Stimulated activated CD8-positive, alpha-beta memory T cell treated with anti-CD3 and anti-CD28 coated beads, Interleukin-7, amount 100 ng/mL, for 48 hours (primary cell): ENCODE data around the gene RASA1.
A peak's percentile ranks its signal among the peaks of the same experiment; 100 is the strongest.
"Not testable (repeated sequence)": the region's sequence is repeated elsewhere in the genome, so short reads cannot be mapped to it uniquely, and the experiment has no call there.

Source experiments
- DNase-seq, 2 donors: peaks; one replicate each; pipeline ENCODE4 v3.0.0-alpha.2; 2020; ENCODE audit warnings: low read depth in 1 of 2; ENCODE audit errors: extremely low read depth in 1 of 2

The RASA1 gene

DNA sequence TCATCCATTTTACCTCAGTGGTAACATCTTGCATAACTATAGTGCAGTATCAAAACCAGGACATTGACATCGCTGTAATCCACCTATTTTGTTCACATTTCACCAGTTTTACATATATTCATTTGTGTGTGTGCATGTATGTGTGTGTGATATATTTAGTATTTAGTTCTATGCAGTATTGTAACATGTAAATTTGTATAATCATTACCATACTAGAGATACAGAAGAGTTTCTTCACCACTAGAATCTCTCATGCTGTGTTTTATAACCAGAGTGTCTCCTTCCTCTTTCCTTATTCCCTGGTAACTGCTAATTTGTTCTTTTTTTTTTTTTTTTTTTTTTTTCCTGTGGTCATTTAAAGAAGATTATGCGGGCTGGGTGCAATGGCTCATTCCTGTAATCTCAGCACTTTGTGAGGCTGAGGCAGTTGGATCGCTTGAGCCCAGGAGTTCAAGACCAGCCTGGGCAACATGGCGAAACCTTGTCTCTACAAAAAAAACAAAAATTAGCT is 11.0 kb downstream of the RASA1 start:
- DNase-seq: no peak

DNA sequence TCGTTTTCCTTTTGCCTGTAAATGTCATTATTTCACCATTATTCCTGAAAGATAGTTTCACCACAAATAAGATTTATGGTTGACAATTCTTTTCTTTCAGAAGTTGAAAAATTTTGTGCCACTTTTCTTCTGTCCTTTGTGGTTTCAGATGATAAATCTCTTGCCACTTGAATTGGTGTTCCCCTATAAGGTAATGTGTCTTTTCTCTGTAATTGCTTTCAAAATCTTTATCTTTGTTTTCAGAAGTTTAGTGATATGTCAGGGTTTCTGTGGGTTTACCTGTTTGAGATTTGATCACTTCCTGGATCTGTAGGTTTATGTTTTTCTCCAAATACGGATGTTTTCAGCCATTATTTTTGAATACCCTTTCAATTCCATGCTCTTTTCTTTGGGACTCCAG is 14.6 kb downstream of the RASA1 start:
- no peak for DNase-seq

DNA sequence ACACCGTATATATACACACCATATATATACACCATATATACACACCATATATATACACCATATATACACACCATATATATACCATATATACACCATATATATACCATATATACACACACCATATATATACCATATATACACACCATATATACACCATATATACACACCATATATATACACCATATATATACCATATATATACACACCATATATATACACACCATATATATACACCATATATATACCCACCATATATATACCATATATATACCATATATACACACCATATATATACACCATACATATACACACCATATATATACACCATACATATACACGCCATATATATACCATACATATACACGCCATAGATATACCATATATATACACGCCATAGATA is 19.6 kb downstream of the RASA1 start:
- not testable (repeated sequence) for DNase-seq

DNA sequence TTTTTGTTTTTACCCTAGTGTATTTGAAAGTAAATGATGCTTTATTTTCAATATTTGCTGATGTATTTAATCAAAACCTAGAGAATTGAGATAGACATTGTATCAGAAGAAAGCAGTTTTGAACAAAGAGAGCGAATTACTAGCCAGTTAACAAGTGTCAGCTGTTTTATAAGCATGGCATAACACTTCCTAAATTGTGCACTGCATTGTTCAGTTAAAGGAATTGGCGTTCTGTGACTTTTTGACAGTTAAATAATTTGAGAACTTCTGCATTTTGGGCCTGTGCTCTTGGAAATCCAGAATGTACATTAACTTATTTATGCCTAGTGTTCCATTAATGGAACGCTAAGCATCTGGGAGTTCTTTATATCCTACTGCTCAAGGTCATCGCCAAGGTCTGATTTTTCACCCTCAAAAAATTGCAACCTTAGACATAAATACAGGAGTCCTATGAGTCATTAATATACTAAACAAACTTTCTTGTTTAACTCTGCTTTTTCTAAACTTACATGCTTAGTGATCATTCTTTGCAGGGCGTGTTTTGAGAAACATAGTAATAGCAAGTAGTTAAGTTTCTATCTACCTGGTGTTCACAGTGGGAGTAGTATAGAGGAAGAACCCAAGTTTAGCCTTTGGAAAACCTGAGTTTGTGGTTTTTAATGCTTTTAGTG is 31.1 kb downstream of the RASA1 start:
- DNase-seq: no peak

DNA sequence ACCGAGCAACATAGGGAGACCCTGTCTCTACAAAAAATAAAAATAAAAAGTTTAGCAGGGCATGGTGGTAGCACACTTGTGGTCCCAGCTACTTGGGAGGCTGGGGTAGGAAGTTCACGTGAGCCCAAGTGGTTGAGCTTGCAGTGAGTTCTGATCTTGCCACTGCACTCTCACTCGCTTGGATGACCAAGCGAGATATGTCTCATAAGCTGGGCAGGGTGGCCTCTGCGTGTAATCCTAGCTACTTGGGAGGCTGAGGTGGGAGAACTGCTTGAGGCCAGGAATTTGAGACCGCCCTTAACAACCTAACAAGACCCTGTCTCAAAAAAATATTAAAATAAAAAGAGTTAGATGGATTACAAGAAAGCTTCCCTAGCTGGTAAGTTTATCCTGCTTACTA is 32.5 kb downstream of the RASA1 start:
- DNase-seq: no peak

DNA sequence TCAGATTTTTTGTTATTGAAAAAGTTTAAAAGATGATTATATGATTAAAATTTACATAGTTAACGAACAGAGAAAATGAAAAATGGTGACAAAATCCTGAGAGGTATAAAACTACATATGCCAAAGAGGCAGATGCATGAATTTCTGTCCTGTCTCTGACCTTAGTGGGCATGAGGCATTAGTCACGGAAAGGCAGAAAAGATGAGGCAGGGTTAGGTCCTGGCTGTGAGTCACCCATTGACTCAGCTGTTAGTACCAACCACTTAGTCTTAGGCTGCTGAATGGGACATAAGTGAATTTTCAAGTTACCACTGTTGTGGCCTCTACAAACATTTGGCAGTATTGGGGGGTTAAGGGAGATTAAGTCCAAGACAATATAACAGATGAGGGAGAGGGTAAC is 33.1 kb downstream of the RASA1 start:
- DNase-seq: peak; percentile 13 to 57

DNA sequence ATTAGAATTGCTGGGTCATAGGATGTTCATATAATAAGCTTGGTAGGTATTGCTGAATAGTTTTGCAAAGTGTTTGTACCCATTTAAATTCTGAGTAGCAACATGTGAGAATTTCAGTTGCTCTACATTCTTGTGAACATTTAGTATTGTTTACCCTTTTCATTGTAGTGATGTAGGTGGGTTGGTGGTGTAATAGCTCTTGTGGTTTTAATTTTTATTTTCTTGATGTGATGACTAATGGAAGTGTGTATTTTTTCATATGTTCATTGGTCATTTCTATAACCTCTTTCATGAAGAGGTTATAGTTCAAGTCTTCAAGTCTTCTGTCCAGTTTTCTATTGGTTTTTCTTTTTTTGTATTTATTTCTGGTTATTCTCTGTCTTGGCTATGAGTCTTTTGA is 34.4 kb downstream of the RASA1 start:
- no peak for DNase-seq

DNA sequence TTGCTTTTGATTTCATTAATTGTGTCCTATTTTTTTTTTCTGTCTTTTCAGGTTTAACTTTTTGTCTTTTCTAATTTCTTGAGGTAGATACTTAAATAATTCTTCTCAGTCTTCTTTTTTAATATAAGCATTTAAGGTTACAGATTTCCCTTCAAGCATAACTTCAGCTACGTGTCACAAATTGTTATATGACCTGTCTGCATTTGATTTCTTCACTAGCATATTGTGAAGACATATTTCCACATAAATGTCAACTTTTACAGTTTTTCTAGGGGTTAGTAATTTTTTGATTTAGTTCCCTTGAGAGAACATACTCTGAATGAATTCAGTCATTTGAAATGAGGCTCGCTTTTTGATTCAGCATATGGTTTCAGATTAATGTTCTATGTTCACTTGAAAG is 35.6 kb downstream of the RASA1 start:
- no peak for DNase-seq

DNA sequence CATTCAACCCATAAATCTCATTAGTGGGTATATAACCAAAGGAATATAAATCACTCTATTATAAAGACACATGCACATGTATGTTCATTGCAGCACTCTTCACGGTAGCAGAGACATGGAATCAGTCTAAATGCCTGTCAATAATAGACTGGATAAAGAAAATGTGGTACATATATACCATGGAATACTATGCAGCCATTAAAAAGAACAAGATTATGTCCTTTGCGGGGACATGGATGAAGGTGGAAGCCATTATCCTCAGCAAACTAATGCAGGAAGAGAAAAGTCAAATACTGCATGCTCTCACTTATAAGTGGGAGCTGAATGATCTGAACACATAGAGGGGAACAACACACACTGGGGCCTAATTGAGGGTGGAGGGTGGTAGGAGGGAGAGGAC is 38.4 kb downstream of the RASA1 start:
- DNase-seq: not testable (repeated sequence)

DNA sequence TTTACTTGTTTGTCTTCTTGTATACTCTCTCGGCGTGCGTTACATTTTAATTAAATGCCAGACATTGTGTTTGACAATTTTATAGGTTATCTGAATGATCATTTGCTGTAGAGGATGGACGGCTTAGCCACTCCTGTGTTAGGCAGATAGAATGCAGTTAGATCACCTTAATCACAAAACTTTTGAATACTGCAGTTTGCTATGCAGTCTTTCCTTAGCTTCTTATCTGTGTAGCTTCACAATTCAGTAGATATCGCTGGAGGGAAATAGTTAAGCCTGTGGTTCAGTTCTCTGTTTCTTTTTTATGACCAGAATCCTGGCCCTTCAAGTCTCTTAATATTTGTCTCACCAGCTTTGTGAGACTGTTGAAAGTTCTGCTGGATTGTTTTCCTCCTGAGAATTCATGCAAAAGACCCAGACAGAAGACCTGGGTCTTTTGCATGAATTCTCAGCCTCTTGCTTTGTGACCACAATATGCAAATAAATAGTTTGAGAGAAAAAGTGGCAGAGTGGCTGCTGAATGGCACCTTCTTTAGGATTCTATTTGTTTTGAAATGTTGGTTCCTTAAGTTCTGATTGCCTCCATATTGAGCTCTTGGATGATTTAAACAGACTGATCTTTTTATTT is 40.2 kb downstream of the RASA1 start:
- no peak for DNase-seq

DNA sequence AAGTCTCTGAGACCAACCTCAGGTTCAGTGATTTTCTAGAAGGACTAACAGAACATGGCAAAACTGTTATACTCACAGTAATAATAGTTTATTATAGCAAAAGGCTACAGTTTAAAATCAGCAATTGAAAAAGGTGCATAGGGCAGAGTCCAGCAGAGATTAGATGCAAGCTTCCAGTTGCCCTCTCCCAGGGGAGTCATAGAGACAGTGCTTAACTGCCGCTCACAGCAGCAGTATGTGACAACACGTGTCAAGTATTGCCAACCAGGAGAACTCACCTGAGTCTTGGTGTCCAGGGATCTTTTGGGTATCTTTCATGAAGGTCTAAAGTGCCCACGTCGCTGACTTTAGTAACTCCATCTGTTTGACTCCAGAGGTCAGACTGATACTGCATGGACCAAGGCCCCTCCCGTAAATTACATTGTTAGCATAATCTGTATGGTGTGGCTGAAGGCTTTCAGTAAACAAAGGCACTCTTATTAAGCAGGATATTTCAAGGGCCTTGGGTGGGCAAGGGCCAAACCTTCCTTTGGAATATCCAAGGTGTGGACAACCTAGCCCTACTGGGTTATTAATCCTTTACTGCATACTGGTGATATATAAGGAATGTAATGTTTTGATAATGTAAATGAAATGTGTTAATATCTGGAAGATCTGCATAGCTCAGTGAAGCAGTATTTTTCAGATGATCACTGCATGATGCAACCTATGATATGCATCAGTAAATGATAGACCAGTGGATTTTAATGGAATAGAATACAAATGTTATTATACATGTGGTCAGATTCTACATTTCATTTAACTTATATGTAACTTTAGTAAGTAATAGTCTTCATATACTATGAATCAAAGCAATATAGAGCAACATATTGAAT is 44.0 kb downstream of the RASA1 start:
- DNase-seq: no peak

DNA sequence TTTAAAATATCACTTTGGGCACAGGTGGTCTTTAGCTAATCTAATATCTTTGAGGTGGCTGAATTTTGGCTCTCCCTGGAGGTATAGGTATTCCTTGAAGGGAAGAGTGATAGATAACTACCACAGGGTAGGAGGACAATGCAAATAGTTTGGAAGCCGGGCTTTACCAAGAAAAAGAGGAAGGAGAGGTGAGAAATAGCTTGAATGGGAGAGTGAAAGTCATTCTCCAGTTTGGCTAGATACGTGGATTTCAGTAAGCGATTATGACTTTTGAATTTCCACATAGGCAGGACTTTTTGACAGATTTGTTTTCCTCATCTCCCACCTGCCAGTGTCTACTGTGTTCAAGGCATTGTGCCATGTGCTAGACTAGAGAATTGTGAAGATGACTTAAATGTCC is 45.5 kb downstream of the RASA1 start:
- DNase-seq: no peak

DNA sequence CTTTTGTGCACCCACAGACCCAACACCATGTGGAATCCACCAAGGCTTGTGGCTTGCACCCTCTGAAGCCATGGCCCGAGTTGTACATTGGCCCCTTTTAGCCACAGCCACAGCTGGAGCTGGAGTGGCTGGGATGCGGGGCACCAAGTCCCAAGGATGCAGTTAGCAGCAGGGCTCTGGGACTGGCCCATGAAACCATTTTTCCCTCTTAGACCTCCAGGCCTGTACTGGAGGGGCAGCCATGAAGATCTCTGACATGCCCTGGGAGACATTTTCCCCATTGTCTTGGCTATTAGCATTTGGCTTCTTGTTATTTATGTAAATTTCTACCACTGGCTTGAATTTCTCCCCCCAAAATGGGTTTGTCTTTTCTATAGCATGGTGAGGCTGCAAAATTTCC is 51.8 kb downstream of the RASA1 start:
- DNase-seq: no peak

DNA sequence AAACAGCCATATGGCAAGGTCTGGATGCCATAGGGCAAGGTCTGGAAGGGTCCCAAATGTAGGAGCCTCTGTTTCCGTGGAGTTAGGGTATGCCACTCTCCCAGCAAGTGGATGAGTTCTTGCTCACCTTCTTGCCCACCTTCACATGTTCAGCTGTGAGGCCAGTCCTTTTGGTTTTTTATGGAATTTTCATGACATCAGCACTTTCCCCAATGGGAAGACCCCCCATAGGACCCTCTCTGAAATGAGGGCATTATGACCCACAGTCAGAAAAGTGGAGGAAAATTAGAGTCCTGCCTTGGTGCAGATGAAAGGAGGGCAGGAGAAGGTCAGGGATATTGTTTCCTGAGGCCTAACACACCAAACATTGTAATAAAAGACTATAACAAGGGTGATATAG is 53.9 kb downstream of the RASA1 start:
- no peak for DNase-seq

DNA sequence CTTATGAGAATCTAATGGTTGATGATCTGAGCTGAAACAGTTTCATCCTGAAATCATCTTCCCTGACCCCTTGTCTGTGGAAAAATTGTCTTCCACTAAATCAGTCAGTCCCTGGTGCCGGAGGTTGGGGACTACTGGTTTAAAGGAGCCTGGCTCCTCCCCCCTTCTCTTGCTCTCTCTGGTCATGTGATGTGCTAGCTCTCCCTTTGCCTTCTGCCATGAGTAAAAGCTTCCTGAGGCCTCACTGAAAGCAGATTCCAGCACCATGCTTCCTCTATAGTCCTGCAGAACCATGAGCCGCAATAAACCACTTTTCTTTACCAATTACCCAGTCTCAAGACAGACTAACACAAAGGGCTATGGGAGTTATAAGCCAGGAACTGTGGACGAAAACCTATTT is 54.7 kb downstream of the RASA1 start:
- no peak for DNase-seq

DNA sequence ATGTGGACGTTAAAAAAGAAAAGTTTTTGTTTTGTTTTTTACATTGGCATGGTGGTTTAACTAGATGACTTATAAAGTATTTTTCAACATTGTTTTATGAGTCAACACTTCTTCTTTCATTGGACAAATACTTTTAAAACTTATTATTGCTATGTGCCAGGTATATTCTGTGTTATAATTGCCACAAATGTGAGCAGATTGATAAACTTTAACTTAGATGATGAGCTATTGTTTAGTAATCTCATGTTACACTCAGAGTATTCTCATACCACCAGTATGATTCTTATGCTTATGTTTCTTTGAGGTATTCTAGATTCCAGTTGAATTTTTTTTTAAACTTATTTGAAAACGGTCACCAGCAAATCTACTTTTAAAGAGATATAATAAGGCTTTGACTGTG is 60.3 kb downstream of the RASA1 start:
- DNase-seq: no peak

DNA sequence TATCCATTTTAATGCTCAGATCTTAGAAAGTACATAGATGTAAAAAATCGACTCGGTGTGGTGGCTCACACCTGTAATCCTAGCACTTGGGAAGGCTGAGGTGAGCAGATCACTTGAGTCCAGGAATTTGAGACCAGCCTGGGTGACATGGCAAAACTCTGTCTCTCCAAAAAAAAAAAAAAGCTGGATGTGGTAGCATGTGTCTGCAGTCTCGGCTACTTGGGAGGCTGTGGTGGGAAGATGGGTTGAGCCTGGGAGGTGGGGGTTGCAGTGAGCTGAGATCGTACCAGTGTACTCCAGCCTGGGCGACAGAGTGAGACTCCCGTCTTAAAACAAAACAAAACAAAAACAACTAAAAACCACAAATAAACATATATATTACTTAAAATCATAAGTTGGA is 61.4 kb downstream of the RASA1 start:
- DNase-seq: no peak

DNA sequence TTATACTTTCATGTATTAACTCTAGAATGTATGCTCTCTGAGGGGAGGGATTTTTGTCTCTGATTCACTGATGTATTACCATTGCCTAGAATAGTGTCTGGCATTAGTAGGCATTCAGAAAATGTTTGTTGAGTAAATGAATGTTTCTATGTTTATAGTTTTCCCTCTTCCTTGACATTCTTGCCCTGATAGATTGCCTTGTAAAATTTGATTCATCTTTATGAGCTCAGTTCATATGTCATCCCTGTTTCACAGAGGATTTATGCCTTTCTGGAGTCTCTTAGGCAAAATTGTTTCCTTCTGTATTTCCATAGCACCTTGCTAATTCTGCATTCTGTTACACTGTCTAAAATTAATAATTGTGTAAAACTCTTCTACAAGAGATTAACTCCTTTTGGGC is 72.3 kb downstream of the RASA1 start:
- no peak for DNase-seq

DNA sequence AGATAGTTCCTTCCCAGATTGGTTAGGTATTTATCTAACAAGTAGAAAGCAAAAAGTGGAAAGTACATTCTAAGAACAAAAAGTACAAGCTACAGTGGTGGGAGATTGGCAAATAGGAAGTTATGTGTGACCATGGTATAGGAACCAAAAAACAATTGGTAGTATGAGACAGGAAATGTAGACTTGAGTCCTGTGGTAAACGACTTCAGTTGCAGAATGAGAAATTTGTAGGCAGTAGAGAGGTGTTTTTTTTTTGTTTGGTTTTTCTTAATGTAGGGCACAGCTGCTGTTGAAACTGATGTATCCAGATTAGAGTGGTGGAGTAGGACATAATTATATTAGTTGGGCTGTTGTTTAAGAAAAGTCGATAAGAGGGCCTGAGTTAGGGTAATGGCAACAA is 73.0 kb downstream of the RASA1 start:
- no peak for DNase-seq

DNA sequence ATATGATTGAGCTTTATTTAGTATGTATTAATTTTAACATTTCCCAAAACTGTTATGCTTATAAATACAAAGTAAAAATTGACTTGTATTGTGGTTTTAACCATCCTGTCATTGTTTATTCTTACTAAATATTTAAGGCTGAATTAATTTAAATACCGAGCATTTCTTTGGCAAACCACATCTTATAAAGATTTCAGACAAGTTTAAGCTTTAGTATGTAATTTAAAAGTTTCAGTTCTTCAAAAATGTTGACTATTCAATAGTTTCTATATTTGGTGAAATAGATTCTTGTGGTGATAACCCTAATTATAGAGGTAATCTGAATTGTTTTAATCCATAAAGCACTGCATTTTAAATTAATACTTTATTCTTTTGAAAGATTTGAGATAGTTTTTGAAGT is 79.6 kb downstream of the RASA1 start:
- DNase-seq: no peak

DNA sequence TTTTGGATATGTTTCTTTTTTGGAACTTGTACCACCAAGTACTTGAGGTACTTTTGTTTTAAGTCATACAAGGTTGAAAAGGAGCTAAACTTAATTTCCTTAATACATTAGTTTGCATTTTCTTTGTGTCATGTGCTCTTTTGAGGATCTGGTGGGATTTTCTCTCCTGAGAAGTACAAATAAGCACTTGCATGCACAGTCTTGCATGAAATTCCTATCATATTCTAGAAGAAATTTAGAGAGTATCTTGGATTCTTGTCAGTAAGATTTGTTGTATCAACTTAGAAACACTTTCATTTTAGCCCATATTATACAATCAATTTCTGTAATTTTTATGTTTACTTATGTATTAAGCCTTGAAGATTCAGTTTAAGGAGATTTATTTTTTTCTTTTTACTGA is 80.2 kb downstream of the RASA1 start:
- DNase-seq: no peak

DNA sequence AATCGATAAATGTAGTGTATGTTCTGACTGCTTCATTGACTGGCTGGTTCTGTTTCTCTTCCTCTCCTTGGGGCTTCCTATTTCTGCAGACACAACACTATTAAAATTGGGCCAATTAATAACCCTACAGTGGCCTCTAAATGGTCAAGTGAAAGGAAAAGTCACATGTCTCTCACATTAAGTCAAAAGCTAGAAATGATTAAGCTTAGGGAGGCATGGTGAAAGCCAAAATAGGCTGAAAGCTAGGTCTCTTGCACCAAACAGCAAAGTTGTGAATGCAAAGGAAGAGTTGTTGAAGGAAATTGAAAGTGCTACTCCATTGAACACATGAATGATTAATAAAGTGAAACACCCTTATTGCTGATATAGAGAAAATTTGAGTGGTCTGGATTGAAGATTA is 86.8 kb downstream of the RASA1 start:
- no peak for DNase-seq
